Mucosa of stomach (tissue), 1 donor: ENCODE data around the gene EFR3B.

Experiments used
- H3K27me3 ChIP-seq: one replicate; pipeline ENCODE4 v1.7.0; 2013; ENCODE audit warnings: mild to moderate bottlenecking, low read length; ENCODE audit not compliant: control insufficient read depth, insufficient read depth
- H3K36me3 ChIP-seq: one replicate; pipeline ENCODE4 v1.7.0; 2013; ENCODE audit warnings: low read length; ENCODE audit not compliant: control insufficient read depth, insufficient read depth
- H3K4me1 ChIP-seq: one replicate; pipeline ENCODE4 v1.7.0; 2013; ENCODE audit warnings: mild to moderate bottlenecking, low read length; ENCODE audit not compliant: control insufficient read depth, insufficient read depth
- H3K4me3 ChIP-seq: one replicate; pipeline ENCODE4 v1.7.0; 2013; ENCODE audit warnings: low read length
- H3K9ac ChIP-seq: one replicate; pipeline ENCODE4 v1.7.0; 2013; ENCODE audit warnings: mild to moderate bottlenecking, low read length, moderate library complexity
- H3K9me3 ChIP-seq: one replicate; pipeline ENCODE4 v1.7.0; 2013; ENCODE audit warnings: mild to moderate bottlenecking, low read length, moderate library complexity; ENCODE audit not compliant: control insufficient read depth
- donor health status: Pancreatic carcinoma.

EFR3B gene

GRCh38 chr2:25062511-25062917, 20.6 kb downstream of the EFR3B start:
- Histone ChIP-seq H3K4me1 (no peaks in the 10 kb centered on the region), H3K36me3 (no peaks in the 10 kb centered on the region), H3K9ac (no peak overlapping the region), H3K9me3 (no peaks in the 10 kb centered on the region), H3K4me3 (no peak overlapping the region), H3K27me3 (no peaks in the 10 kb centered on the region)

GRCh38 chr2:25063876-25064660, 22.2 kb downstream of the EFR3B start:
- no peaks in the 10 kb centered on the region for H3K27me3 ChIP-seq
- no peak overlapping the region for H3K9ac ChIP-seq
- no peaks in the 10 kb centered on the region for H3K9me3 ChIP-seq
- H3K36me3 ChIP-seq = no peaks in the 10 kb centered on the region
- no peaks in the 10 kb centered on the region for H3K4me1 ChIP-seq
- H3K4me3 ChIP-seq = no peak overlapping the region

GRCh38 chr2:25065768-25066167, 23.9 kb downstream of the EFR3B start:
- no peak overlapping the region for H3K9ac ChIP-seq
- H3K4me3 ChIP-seq = no peak overlapping the region
- H3K4me1 ChIP-seq = no peaks in the 10 kb centered on the region
- no peaks in the 10 kb centered on the region for H3K27me3 ChIP-seq
- H3K36me3 ChIP-seq = no peaks in the 10 kb centered on the region
- no peaks in the 10 kb centered on the region for H3K9me3 ChIP-seq

DNA sequence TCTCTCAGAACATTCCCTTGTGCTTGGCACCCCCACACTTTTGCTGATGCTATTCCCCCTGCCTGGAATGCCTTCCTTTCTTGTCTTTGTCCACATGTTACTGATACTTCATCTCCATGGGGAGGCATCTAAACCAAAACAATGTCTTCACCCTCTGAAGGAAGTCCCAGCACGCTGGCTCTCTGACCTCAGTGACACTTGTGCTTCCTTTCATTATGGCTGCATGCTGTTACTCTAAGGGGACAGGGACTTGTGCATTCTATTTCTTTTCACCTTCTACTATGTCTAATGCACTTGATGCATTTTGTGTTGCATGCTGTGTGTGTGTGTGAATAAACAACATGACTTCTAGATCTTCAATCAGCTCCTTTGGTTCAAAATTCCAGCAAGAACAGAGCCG, 24.6 kb downstream of the EFR3B start:
- Histone ChIP-seq H3K9me3 (no peaks in the 10 kb centered on the region), H3K4me3 (no peak overlapping the region), H3K27me3 (no peaks in the 10 kb centered on the region), H3K4me1 (no peaks in the 10 kb centered on the region), H3K36me3 (no peaks in the 10 kb centered on the region), H3K9ac (no peak overlapping the region)

- Histone ChIP-seq H3K27me3 (no peaks in the 10 kb centered on the region), H3K36me3 (no peaks in the 10 kb centered on the region), H3K9me3 (no peaks in the 10 kb centered on the region), H3K9ac (no peak overlapping the region), H3K4me3 (no peak overlapping the region), H3K4me1 (no peaks in the 10 kb centered on the region)
Measured at GRCh38 chr2:25068217-25068616, 26.3 kb downstream of the EFR3B start.

DNA sequence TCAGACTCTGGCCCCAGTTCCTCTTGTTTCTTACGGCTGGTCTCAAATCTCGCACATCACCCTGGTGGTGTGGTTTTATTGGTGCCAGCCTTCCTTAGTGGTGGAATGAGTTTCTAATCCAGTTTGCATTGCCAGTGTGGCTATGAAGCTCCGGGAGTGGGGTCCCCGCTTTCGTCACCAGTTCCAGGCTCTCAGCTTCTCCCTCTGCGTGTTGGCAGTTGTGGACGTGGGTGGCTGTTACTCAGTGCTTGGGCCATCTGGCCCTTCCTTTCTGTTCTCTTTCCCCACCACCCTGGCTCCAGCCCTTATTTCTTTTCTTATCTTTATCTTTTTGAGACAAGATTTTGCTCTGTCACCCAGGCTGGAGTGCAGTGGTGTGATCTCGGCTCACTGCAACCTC, 30.1 kb downstream of the EFR3B start:
- Histone ChIP-seq H3K4me3 (no peak overlapping the region), H3K9me3 (no peaks in the 10 kb centered on the region), H3K9ac (no peak overlapping the region), H3K27me3 (no peaks in the 10 kb centered on the region), H3K36me3 (no peaks in the 10 kb centered on the region), H3K4me1 (no peaks in the 10 kb centered on the region)

GRCh38 chr2:25072606-25073005, 30.7 kb downstream of the EFR3B start:
- Histone ChIP-seq H3K9me3 (no peaks in the 10 kb centered on the region), H3K36me3 (no peaks in the 10 kb centered on the region), H3K4me1 (no peaks in the 10 kb centered on the region), H3K9ac (no peak overlapping the region), H3K4me3 (no peak overlapping the region), H3K27me3 (no peaks in the 10 kb centered on the region)

GRCh38 chr2:25073025-25073424, 31.1 kb downstream of the EFR3B start:
- Histone ChIP-seq H3K9me3 (no peaks in the 10 kb centered on the region), H3K27me3 (no peaks in the 10 kb centered on the region), H3K4me1 (no peaks in the 10 kb centered on the region), H3K4me3 (no peak overlapping the region), H3K36me3 (no peaks in the 10 kb centered on the region), H3K9ac (no peak overlapping the region)

DNA sequence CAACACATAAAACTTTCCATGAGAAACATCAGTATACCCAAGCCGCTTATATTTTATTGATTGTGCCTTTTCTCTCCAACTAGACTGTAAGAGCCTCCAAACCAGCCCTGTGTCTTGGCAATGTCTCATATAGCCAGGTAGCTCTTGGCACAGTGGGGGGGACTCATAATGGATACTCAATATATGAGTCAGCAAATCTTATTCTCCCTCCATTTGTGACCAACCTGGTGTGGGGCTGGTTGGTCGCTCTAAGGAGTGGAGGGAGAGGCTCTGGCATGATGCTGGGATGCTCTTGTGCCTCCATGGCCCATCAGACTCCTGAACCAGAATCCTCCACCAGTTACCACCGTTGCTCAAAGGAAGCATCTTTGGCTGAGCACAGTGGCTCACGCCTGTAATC, 32.0 kb downstream of the EFR3B start:
- H3K4me3 ChIP-seq = no peak overlapping the region
- H3K36me3 ChIP-seq = no peaks in the 10 kb centered on the region
- no peaks in the 10 kb centered on the region for H3K27me3 ChIP-seq
- H3K9me3 ChIP-seq = no peaks in the 10 kb centered on the region
- no peak overlapping the region for H3K9ac ChIP-seq
- peaks cover 5% of the 10 kb centered on the region for H3K4me1 ChIP-seq

DNA sequence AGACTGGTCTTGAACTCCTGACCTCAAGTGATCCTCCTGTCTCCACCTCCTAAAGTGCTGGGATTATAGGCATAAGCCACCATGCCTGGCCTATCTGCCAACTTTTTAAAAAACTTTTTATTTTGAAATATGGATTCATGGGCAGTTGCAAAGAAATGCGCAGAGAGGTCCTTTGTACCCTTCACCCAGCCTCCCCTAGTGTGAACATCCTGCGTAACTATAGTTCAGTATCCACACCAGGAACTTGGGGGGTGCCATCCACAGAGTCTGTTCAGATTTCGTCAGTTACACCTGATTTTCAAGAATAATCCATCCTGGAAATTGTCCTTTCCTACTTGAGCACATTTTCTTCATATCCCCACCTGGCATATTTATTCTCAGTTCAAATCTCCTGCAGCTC, 33.0 kb downstream of the EFR3B start:
- Histone ChIP-seq H3K9ac (no peak overlapping the region), H3K36me3 (no peaks in the 10 kb centered on the region), H3K9me3 (no peaks in the 10 kb centered on the region), H3K4me1 (peaks cover 5% of the 10 kb centered on the region), H3K27me3 (no peaks in the 10 kb centered on the region), H3K4me3 (no peak overlapping the region)

DNA sequence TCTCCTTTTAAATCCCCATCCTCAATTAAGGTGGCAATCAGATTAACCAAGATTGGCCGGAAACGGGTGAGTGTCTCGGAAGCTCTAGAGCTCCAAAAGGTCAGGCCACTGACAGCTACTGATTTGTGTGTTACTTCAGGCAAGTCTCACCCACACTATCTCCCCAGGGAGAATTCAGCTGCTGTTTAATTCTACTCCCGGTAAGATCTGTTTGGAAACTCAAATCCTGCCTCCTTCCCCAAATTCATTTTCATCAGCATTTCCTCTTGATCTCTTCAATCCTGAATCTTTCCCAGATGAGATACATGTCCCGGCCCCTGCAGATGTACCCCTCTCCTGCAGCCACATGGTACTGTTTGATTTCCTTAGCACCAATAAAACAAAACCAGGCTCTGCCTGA, 34.9 kb downstream of the EFR3B start:
- H3K9ac ChIP-seq = no peak overlapping the region
- no peaks in the 10 kb centered on the region for H3K27me3 ChIP-seq
- H3K4me3 ChIP-seq = no peak overlapping the region
- peaks cover 5% of the 10 kb centered on the region for H3K4me1 ChIP-seq
- H3K9me3 ChIP-seq = no peaks in the 10 kb centered on the region
- no peaks in the 10 kb centered on the region for H3K36me3 ChIP-seq

DNA sequence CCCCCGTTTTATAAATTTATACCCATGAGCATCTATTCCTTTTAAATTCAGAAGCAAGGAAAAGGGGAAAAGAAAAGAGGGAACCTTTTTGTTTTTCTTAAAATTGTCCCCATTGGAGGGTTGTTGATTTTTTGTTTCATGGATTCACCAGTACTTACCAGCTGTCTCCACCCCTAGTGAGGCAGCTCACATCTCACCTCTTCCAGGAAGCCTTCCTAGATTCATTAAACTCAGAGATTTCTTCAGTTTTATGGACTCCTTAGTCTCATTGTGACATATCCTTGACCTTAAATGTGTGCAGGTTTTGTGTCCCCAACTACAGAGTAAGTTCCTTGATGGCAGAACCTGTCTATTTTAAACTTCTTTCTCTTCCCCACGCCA, 35.9 kb downstream of the EFR3B start:
- Histone ChIP-seq H3K9me3 (no peaks in the 10 kb centered on the region), H3K9ac (no peak overlapping the region), H3K4me1 (peaks cover 5% of the 10 kb centered on the region), H3K36me3 (no peaks in the 10 kb centered on the region), H3K27me3 (no peaks in the 10 kb centered on the region), H3K4me3 (no peak overlapping the region)
